Measurements from ENCODE around the gene OSBPL10.
"Not testable (repeated sequence)": the region's sequence is repeated elsewhere in the genome, so short reads cannot be mapped to it uniquely, and the experiment has no call there.

Gene OSBPL10

DNA sequence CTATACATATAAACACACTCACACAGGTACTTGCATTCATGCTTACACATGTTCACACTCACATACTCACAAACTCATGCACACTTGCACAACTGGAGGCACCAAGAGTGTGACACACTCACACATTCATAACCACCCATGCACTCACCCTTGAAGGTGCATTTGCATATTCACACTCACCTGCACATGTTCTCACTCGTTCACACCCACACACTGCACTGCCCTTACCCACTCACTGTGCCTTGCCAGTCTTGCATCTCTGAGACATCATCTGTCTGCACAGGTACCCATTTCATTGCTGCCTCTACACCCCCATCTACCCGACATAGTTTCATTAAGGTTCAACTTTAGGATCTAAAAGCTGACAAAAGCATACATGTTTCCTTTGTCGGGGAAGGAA, 95.8 kb downstream of the OSBPL10 start:
- no peak for DNase-seq (ENCODE audit: low read depth)

DNA sequence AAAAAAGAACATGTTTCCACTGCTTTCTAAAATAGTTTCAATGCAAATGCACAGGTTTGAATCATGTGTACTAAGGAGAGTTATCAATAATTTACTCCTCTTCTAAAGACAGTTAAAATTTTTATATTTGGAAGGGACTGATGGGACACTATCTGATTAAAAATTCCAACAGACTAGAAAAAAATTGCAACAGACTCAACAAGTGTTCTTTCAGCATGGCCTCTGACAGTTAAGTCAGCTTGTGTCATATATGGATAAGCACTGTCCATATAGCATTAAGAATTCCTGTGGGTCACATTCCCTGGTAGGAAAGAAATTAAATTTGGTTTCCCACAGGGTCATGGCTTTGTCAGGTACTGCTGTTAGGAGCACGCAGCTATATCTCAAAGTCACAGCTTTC, 96.8 kb downstream of the OSBPL10 start:
- DNase-seq (ENCODE audit: low read depth) = no peak

DNA sequence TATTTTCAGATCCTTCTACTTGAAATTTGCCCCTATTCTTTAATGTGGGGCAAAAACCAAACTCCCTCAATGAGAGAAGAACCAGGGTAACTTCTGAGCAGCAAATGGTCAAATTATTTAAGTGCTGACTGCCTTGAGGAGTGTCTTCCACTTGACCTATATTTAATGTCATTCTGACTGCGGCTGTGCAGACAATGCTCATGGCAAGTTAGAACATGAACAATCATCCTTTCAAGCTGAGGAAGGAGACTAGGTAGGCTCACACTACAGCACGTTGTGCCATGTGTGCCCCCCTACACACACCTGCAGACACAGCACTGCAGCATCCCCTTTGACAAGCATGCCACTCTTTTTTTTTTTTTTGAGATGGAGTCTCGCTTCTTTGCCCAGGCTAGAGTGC, 98.2 kb downstream of the OSBPL10 start:
- DNase-seq (ENCODE audit: low read depth) = no peak

DNA sequence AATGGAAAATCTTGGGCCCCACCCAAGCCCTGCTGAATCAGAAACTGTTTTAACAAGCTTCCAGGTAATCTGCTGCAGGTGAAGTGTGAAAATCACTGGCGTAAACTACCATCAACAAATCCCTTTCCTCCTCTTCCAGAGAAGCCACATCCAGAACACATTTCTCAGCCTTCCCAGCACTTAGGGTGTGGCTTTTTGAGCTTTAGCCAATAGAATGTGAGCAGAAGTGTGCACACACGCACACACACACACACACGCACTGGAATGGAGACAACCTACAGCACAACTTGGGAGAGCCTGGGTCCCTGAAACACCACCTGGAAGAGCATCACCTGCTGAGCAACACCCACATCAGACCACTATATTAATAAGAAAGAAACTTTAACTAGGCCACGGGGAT, 98.6 kb downstream of the OSBPL10 start:
- no peak for DNase-seq (ENCODE audit: low read depth)

DNA sequence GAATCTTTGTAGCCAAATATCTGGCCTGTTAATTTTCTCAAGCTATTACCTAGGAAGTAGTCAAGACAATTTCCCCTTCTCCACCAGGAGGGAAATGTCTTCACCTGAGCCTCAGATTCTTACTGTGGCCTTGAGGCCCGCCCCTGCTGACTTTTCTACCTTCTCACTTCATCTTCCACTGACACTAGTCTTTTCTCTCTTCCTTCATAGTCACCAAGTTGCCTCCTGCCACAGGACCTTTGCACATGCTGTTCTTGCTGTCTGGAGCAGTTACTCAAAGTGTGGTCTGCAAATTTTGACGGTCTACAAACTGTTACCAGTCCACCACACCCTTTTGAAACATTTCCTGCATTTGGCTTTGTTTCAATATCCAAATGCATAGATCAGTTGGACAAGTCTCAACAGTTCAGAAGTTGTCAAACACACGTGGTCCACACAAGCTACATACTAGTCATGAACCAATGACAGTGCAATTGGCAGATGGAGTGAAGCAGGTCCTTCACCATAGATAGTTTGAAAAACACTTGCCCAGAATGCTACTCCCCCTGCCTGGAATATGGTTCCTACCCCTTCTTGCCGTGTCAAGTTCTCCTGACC, 100.5 kb downstream of the OSBPL10 start:
- no peak for DNase-seq (ENCODE audit: low read depth)

DNA sequence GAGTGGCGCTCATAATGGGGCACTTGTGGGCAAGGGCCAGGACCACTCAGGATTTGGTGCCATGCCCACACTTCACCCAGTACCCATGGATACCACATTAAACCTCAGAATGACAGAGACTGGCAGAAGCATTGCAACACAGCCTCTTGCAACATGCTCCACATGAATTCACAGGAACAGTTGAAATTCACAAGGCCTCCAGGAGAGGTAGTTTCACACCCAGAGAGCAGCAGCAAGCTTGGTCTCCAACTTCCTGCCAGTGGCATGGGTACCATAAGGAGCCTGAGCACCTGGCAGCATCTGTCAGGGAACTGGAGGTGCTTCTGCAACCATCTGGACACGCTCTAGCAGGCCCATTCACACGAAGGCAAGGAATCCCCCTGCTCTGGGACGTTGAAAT, 101.0 kb downstream of the OSBPL10 start:
- no peak for DNase-seq (ENCODE audit: low read depth)

DNA sequence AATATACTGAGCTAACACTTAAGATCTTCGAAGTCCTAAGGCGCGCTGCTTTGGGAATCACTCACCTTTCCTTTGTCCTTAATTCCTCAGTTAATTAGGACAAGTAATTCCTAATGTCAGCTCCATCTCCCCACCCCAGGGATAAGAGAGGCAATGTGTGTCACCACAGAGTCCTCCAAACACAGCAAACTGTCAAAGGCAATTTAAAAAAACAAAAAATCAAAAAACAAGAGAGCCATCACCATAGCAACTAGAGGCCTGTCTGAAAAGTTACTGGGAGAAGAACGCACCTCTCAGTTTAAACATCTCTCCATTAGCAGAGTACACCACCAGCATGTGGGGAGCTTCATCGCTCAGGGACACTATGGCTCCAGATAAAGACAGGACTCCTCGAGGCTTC, 101.7 kb downstream of the OSBPL10 start:
- no peak for DNase-seq (ENCODE audit: low read depth)

DNA sequence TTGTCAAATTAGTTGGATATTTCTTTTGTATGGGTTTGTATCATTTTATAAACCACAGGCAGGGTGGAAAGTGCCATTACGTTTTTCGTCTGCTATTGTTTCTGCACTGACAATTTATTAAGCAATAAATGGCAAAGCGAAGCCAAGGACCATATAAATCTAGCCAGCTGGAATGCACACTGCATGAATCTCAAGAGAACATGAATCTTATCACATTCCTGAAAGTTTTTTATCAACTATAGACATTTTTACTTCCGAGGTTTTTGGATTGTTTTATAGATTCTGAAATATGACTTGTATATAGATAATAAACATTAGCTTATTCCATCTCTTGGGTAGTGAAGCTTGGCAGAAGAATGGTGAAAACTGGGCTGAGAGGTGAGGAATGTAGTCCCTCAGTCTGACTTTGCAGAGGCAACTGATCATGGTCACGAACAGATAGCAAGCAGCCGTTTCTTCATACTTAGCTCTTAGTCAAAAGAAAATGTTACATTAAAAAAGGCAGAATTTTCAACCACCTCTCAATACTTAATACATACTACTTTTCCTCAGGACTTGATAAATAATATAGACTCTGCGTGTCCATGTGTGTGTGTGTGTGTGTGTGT, 102.7 kb downstream of the OSBPL10 start:
- DNase-seq (ENCODE audit: low read depth) = no peak

DNA sequence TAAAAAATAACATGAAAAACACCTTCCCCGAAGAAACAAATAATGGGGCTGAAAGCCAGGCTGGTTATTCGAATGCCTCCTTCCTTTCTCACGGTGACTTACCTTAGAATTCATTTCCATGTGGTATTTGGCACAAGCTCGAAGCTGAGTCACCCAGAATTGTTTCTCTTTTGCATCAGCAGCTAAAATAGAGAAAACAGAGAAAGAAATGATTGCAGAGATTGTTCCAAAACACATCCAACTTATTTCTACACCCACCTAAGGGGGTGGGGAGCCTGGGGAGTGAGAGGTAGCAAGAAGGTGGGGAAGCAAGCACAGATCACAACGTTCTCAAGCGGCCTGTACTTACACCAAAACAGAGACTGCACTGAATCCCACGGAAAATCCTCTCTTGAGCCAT, 104.7 kb downstream of the OSBPL10 start:
- no peak for DNase-seq (ENCODE audit: low read depth)

DNA sequence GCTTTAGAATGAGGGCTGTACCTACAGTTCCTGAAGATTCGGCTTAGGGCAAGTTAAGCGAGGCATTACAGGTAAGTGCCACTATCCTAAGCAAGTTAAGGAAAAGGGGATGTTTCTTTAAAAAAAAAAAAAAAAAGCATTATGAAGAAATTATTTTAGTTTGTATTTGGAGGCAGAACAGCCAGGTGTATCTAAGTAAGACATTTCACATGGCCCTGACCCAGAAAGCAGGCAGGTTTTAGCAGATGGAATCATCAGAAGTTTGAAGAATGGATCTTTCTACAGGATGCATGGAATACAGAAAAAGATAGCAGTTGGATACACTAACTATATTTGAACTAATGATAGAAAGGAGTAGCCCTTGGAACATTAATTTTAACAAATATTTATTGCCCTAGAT, 105.6 kb downstream of the OSBPL10 start:
- no peak for DNase-seq (ENCODE audit: low read depth)

DNA sequence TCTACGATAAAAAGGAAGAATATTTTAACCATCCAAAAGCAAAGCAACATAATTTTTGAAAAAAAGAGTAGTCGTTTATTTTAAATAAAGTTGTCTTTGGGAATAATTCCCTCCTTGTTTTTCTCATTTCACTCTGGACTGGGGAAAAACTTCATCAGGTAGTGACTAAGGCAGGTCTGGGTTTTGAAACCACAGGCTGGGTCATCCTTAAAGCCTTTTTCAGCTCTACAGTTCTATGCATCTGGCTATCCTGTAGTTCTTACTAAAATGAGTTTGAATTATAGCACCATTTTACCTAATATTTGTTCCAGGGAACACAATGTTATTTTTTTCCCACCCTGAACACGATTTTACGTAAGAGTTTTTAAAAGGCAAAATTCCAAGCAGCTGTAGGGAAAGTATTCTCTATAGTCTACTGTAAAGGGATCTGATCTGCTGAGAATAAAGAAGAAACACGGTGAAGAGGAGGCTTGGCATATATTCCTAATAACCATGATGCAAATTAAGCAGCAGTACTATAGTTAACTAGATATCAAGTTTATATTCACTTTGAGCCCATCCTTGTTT, 107.7 kb downstream of the OSBPL10 start:
- no peak for DNase-seq (ENCODE audit: low read depth)

DNA sequence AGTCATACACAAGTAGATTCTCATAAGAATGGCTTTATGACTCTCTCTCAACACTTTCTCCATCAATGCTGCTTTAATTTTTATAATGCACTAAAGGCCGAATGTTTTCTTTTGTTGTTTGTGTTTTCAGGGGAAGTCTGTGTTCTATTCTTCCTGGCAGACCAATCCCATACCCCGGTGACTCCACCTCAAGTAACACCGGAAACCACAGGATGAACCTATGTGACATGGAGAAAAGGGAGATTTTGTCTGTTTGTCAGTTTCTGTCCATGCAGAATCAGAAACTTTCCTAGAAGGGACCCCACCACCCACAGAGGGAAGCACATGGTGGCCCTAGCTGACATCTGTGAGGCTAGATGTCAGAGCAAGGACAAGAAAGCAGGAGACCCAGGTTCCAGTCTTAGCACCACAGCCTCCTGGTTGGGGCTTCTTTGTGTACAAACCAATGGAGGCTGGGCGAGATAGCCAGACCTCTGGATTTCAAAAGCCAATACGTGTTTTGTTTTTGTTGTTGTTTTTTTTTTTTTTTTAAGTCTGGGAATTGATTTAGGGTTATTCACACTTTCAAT, 109.0 kb downstream of the OSBPL10 start:
- no peak for DNase-seq (ENCODE audit: low read depth)

DNA sequence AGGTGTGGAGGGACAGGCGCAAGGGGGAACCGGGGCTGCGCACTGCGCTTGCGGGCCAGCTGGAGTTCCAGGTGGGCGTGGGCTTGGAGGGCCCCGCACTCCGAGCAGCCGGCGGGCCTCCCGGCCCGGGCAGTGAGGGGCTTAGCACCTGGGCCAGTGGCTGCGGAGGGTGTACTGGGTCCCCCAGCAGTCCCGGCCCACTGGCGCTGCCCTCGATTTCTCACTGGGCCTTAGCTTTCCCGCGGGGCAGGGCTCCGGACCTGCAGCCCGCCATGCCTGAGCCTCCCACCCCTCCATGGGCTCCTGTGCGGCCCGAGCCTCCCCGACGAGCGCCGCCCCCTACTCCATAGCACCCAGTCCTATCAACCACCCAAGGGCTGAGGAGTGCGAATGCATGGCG, 111.0 kb downstream of the OSBPL10 start:
- DNase-seq (ENCODE audit: low read depth) = not testable (repeated sequence)

DNA sequence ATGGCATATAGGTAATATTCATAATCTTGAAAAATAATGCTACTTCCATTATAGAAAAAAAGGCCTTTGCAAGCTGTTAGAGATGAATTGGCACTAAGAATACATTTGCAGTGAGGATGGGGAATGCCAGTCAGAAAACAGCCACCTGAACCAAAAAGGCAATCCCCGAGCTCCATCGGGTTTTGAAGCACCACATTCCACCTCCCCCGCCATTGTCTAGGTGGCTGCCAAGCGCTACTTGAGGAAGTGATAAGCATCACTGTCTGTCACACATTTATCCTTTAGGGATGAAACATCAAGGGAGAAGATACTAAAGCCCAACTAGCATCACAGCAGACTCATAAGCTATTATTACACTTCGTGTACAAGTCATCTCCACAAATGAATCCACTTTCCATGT, 112.8 kb downstream of the OSBPL10 start:
- DNase-seq (ENCODE audit: low read depth) = no peak

DNA sequence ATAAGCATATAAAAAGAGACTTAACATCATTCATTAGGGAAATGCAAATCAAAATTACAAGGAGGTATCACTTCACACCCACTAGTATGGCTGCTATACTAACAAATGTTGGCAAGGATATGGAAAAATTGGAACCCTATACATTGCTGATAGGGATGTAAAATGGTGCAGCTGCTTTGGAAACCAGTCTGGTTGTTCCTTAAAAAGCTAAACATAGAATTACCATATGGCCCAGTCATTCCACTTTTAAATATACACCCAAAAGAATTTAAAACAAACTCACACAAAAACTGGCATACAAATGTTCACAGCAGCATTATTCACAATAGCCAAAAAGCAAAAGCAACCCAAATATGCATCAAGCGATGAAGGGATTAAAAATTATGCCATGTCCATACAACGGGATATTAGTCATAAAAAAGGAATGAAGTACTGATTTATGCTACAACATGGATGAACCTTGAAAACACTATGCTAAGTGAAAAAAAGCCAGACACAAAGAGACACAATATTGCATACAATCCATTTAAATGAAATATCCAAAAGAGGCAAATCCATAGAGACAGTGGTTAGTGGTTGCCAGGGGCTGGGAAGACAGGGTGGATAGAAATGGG, 118.3 kb downstream of the OSBPL10 start:
- DNase-seq (ENCODE audit: low read depth) = no peak

DNA sequence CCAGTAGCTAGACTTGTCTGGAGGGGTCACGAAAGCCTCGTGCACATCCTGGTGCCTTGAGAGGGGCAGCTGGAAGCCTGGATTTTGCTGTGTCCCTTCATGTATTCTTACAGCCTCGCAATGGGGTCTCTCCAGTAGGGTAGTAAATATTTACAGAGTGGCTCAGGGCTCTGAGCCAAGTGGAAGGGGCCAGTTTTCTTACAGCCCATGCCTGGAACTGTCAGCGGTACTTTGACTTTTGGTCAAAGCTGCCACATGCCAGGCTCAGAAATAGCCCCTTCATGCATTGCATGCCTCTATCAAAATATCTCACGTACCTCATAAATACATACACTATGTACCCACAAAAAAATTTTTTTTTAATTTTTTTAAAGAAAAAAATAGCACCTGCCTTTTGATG, 119.2 kb downstream of the OSBPL10 start:
- DNase-seq (ENCODE audit: low read depth) = no peak

DNA sequence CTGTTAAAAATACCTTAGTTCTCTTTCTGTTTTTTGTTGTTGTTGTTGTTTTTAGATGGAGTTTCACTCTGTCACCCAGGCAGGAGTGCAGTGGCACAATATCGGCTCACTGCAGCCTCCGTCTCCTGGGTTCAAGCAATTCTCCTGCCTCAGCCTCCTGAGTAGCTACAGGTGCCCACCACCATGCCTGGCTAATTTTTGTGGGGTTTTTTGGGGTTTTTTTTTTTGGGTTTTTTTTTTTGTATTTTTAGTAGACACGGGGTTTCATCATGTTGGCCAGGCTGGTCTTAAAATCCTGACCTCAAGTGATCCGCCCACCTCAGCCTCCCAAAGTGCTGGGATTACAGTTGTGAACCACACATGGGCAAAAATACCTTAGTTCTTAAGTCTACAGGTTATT, 120.4 kb downstream of the OSBPL10 start:
- DNase-seq (ENCODE audit: low read depth) = not testable (repeated sequence)

DNA sequence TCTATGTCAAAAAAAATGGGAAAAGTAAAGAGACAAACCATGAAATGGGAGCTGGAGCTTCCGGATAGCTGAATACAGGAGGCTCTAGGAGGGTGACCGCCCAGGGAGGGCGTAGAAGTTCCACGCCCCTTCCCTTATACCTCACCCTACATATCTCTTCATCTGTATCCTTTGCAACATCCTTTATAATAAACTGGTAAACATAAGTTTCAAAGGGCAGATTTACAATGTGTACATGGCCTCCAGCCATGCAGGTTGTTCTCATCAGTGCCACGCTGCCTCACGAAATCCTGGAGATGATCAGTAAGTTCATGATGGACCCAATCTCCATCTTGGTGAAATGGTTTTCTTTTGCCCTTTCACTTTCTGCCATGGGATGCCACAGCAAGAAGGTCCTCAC, 121.8 kb downstream of the OSBPL10 start:
- no peak for DNase-seq (ENCODE audit: low read depth)

DNA sequence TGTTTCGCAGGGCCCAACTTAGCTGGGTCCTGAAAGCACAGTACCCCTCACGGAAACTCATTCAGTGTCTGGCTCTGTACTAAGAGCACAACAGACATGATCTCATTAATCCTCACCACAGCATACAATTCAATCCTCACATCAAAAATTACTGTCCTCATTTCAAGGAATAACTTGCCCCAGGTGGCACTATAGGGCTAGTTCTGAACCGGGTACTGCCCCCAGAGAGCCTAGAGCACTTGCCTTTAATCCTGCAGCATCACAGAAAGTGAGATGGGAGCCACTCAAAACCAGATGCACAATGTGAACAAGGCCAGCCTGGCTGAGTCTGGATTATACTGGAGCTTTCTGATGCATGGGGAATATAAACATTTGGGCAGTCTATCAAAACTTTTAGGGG, 122.6 kb downstream of the OSBPL10 start:
- DNase-seq (ENCODE audit: low read depth) = no peak

DNA sequence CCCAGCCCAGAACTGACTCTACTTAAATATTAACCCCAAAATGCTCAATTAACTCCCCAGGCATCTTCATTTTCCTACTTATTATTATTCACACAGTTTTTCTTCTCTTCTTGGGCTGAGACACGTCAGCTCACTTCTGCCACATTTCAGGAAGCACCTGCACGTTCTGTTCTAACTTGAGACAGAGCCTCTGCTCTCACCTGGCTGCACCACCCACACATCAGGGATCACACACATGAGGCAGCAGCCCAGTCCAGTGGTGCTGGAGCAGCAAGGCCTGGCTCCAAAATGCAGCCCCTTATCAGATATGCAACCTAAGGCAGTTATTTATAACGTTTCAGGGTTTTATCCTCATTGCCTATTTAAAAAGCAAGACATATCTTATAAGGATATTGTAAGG, 127.5 kb downstream of the OSBPL10 start:
- DNase-seq (ENCODE audit: low read depth) = no peak

DNA sequence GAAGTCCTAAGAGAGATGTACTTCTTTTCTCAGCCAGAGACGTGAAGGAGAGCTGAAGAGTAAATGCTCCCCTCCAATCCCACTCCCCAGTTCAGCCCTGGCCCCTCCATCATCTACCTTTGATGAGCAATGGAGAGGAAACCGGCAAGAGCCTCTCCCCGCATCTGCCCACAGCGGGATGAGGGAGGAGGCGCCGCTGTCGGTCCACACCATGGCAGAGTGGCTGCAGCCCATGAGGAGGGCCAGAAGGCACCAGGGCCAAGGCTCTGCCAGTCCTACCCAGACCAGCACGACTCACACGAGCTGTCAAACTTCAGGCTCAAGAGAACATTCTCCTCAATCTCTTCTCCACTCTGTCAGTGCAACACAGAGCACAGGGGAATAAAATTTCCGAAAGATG, 129.8 kb downstream of the OSBPL10 start:
- DNase-seq (ENCODE audit: low read depth) = no peak

DNA sequence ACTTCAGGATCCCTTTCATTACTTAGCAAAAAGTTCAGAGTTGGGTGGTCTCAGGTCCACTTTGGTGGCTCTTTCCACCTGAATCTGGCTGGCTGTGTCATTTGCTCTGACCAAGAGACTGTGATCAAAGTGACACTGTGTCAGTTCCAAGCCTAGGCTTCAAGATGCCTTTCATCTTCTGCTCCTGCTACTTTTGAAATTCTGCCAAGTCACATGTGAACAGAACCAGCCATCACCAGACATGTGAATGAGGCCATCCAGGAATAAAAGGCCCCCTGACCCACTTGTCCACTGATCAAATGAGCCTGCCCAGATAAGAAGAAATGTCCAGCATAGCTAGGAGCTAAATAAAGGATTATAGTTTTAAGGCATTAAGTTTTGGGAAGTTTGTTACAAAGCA, 132.2 kb downstream of the OSBPL10 start:
- no peak for DNase-seq (ENCODE audit: low read depth)

DNA sequence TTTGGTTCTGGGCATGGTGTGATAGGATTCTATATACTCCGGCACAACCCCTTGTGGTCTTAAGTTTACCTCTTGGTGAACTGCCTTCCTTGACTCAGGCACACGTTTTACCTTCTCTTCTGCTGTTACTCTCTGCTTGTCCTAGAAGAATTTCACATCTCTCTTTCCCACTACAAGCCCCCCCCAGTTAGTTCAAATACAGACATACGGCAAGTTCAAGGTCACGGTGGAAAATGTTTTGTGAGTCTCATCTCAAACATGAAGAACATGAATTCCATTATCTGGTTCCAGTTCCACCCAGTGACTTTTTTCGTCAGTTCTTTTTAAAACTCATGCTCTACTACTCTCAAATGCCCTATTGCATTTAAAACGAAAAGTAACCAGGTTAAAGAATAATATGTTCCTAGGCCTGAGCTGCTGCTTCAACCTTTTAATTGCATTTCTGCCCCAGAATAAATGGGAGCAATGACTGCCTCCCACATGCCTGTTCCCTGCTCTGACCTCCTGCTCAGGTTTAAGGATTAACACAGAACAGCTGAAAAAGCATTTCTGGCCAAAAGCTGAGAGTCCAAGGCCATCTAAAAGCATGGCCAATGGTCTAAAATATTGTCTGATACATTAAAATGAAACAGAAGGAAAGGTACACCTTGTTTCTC, 132.8 kb downstream of the OSBPL10 start:
- DNase-seq (ENCODE audit: low read depth) = no peak
